ENCODE measurements around the gene YWHAE. TPM values are rescaled to one million over a fixed set of nuclear protein-coding genes. Genes with fewer than 3 reads are reported as not detected.
A peak's percentile ranks its signal among the peaks of the same experiment; 100 is the strongest.
"Not testable (repeated sequence)": the region's sequence is repeated elsewhere in the genome, so short reads cannot be mapped to it uniquely, and the experiment has no call there.

Gene YWHAE
- total RNA-seq, 2 experiments from 2014 or later, result 116 to 133 TPM

- H3K27ac Mint-ChIP-seq, result peak overlapping the region; percentile 76
- peaks cover 64% of the 10 kb centered on the region for H3K36me3 Mint-ChIP-seq (ENCODE audit: low read depth)
- no peak overlapping the region for H3K4me3 ChIP-seq (ENCODE audit: low read length)
- no peak for TF ChIP-seq CTCF (IDR thresholded peaks at IDR 0.05)
- no peaks in the 10 kb centered on the region for H3K9me3 ChIP-seq (ENCODE audit: control insufficient read depth in 1 of 2, insufficient read depth in 1 of 2, low read length in 2 of 2)
- ChIA-PET CTCF (interaction anchor here (0.6 to 2.4 kb wide), 6 partner anchors 21 to 154 kb away, joined by 3 to 16 read pairs (median 4); partner anchors contain the start of gene INPP5K), POLR2A (interaction anchor here (0.8 to 6.7 kb wide), 11 partner anchors 9 to 322 kb away, joined by 3 to 98 read pairs (median 5); partner anchors contain the start of genes CRK, INPP5K and YWHAE)
- peaks cover 67% of the 10 kb centered on the region for H3K4me1 Mint-ChIP-seq (ENCODE audit: low read depth)
- peak overlapping the region; percentile 5 to 24 for H3K27ac ChIP-seq (ENCODE audit: low read depth in 1 of 2, low read length in 2 of 2)
- H3K4me1 ChIP-seq (ENCODE audit: insufficient read depth, low read length), result peaks cover 41% of the 10 kb centered on the region
- DNase-seq (peak in 8 of 14 experiments; percentile 15 to 60 (median 33)), ATAC-seq (ENCODE audit: poor library complexity) (peak; percentile 78)
- no peaks in the 10 kb centered on the region for H3K9me3 Mint-ChIP-seq
- intact Hi-C loops (cut with DNase I, micrococcal nuclease), result no loop called here
- H3K27me3 ChIP-seq (ENCODE audit: control insufficient read depth in 1 of 2, insufficient read depth in 2 of 2, low read length in 2 of 2), result no peaks in the 10 kb centered on the region
- no peaks in the 10 kb centered on the region for H3K27me3 Mint-ChIP-seq
- H3K36me3 ChIP-seq (ENCODE audit: insufficient read depth, low read length), result peaks cover 52% of the 10 kb centered on the region
- H3K4me3 Mint-ChIP-seq, result peak overlapping the region; percentile 71
Measured at GRCh38 chr17:1362065-1362848, 37.8 kb downstream of the YWHAE start.

GRCh38 chr17:1360975-1361374 lies 39.0 kb downstream of the YWHAE start:
- POLR2A ChIA-PET, result interaction anchor here (0.7 to 6.7 kb wide), 2 partner anchors 120 to 155 kb away, joined by 4 to 98 read pairs; partner anchors contain the start of gene INPP5K
- CTCF ChIA-PET, result interaction anchor here (0.6 to 2.4 kb wide), 3 partner anchors 28 to 155 kb away, joined by 3 to 16 read pairs (median 6); partner anchors contain the start of gene INPP5K
- peaks cover 57% of the 10 kb centered on the region for H3K4me1 Mint-ChIP-seq (ENCODE audit: low read depth)
- Histone ChIP-seq H3K27me3 (ENCODE audit: control insufficient read depth in 1 of 2, insufficient read depth in 2 of 2, low read length in 2 of 2) (no peaks in the 10 kb centered on the region), H3K27ac (ENCODE audit: low read depth in 1 of 2, low read length in 2 of 2) (peak overlapping the region in 1 of 2 donors; percentile 18), H3K36me3 (ENCODE audit: insufficient read depth, low read length) (peaks cover 57% of the 10 kb centered on the region), H3K4me3 (ENCODE audit: low read length) (no peak overlapping the region), H3K9me3 (ENCODE audit: control insufficient read depth in 1 of 2, insufficient read depth in 1 of 2, low read length in 2 of 2) (no peaks in the 10 kb centered on the region), H3K4me1 (ENCODE audit: insufficient read depth, low read length) (peaks cover 35% of the 10 kb centered on the region)
- intact Hi-C loops (cut with DNase I, micrococcal nuclease), result no loop called here
- no peak for TF ChIP-seq CTCF (IDR thresholded peaks at IDR 0.05)
- peak overlapping the region; percentile 76 for H3K27ac Mint-ChIP-seq
- H3K4me3 Mint-ChIP-seq, result peak overlapping the region; percentile 17
- no peaks in the 10 kb centered on the region for H3K9me3 Mint-ChIP-seq
- H3K27me3 Mint-ChIP-seq, result no peaks in the 10 kb centered on the region
- DNase-seq (peak in 4 of 14 experiments; percentile 33 to 71 (median 46)), ATAC-seq (ENCODE audit: poor library complexity) (no peak)
- peaks cover 69% of the 10 kb centered on the region for H3K36me3 Mint-ChIP-seq (ENCODE audit: low read depth)

DNA sequence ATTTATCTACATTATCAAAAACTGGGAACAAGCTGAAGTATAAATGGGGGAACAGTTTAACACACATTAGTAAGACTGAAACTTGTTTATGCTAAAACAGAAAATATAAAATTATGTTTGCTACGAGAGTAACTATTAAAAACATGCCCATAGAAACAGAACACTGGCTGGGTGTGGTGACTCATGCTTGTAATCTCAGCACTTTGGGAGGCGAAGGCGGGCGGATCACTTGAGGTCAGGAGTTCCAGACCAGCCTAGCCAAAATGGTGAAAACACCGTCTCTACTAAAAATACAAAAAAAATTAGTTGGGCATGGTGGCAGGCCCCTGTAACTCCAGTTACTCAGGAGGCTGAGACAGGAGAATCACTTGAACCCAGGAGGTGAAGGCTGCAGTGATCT lies 39.7 kb downstream of the YWHAE start:
- H3K9me3 Mint-ChIP-seq; H3K9me3 ChIP-seq (ENCODE audit: control insufficient read depth in 1 of 2, insufficient read depth in 1 of 2, low read length in 2 of 2); ATAC-seq (ENCODE audit: poor library complexity); H3K27me3 Mint-ChIP-seq; H3K27me3 ChIP-seq (ENCODE audit: control insufficient read depth in 1 of 2, insufficient read depth in 2 of 2, low read length in 2 of 2); CTCF ChIA-PET; intact Hi-C loops (cut with DNase I, micrococcal nuclease); H3K4me3 ChIP-seq (ENCODE audit: low read length); H3K4me3 Mint-ChIP-seq: not testable (repeated sequence)
- H3K4me1 Mint-ChIP-seq (ENCODE audit: low read depth), result peaks cover 51% of the 10 kb centered on the region
- DNase-seq, result peak in 1 of 14 experiments; percentile 22
- peaks cover 29% of the 10 kb centered on the region for H3K4me1 ChIP-seq (ENCODE audit: insufficient read depth, low read length)
- H3K27ac ChIP-seq (ENCODE audit: low read depth in 1 of 2, low read length in 2 of 2), result peak overlapping the region in 1 of 2 donors; percentile 18
- peaks cover 61% of the 10 kb centered on the region for H3K36me3 ChIP-seq (ENCODE audit: insufficient read depth, low read length)
- peaks cover 72% of the 10 kb centered on the region for H3K36me3 Mint-ChIP-seq (ENCODE audit: low read depth)
- POLR2A ChIA-PET, result interaction anchor here (6.7 kb wide), 1 partner anchor 156 kb away, joined by 98 read pairs; the partner anchor contains the start of gene INPP5K
- H3K27ac Mint-ChIP-seq, result peak overlapping the region; percentile 76

All from CD4-positive, alpha-beta T cell (primary cell).